Nephron progenitor cell (in vitro differentiated cells): Measurements from ENCODE around the gene CD300LF.
A peak's percentile ranks its signal among the peaks of the same experiment; 100 is the strongest.

ENCODE experiments used
- DNase-seq: peaks from one replicate; pipeline ENCODE4 v3.0.0; 2021
- H3K27ac Mint-ChIP-seq: 2 replicates; pipeline ENCODE4 v1.8.0; 2021; ENCODE audit warnings: mild to moderate bottlenecking, moderate library complexity, mixed read lengths
- H3K27me3 Mint-ChIP-seq: 2 replicates; pipeline ENCODE4 v1.8.0; 2021; ENCODE audit warnings: mild to moderate bottlenecking, low read depth, mixed read lengths; ENCODE audit not compliant: poor library complexity
- H3K36me3 Mint-ChIP-seq: 2 replicates; pipeline ENCODE4 v1.8.0; 2021; ENCODE audit warnings: low read depth, mixed read lengths
- H3K4me1 Mint-ChIP-seq: 2 replicates; pipeline ENCODE4 v1.8.0; 2021; ENCODE audit warnings: mixed read lengths
- H3K4me3 Mint-ChIP-seq: 2 replicates; pipeline ENCODE4 v1.8.0; 2021; ENCODE audit warnings: mild to moderate bottlenecking, moderate library complexity, mixed read lengths
- H3K9me3 Mint-ChIP-seq: 2 replicates; pipeline ENCODE4 v1.8.0; 2021; ENCODE audit warnings: mild to moderate bottlenecking, moderate library complexity, mixed read lengths
- CTCF ChIP-seq: fragments of 200-600 bp; sonication (generic); IDR thresholded peaks from 2 replicates; pipeline ENCODE4 v1.5.0; 2021; ENCODE audit warnings: antibody characterized with exemption

Gene CD300LF

DNA sequence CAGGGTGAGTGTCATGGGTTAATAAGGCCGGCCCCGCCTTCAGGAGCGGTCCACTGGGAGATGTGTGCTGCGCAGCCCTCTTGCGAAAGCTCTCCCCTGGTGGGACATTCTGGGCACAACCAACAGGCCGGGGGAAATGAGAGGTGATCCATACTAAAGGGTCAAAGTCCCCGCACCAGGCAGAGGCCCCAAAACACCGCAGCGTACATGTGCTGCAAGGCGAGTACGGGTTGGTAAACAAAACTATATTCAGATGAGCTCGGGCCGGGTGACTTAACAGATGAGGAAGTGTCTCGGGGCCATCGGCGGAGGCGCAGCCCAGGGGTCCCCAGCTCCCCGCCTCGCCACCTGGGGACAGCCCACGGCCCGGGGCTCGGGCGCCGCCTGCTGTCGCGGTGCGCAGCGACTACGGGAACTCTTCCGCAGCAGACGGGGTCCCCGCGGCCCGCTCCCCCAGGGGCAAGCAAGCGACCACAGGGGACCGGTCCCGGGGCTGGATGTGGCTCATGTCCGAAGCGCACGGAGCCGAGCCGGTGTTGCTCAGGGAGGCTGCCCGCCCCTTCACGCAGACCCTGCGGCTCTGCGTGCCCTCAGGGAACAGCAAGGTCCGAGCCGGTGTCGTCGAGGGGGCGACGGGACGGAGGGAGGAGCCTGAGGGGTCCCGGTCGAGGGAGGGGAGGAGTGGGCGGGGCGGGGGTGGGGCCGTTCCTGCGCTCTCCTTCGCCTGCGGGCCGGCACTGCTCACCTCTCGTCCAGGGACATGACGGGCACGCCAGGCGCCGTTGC lies 24.0 kb upstream of the CD300LF start, which contains the start of gene RAB37:
TSS of gene RAB37 (plus strand) at position 744 of the 786 bp plus-strand sequence. CDS start at position 761, 17 bp downstream.
- H3K4me3 Mint-ChIP-seq = peak within 1 kb of the TSS; percentile 76
- no peak within 1 kb of the TSS for H3K27ac Mint-ChIP-seq
- H3K27me3 Mint-ChIP-seq = peaks cover 30% of the 10 kb centered on the region
- no peaks in the 10 kb centered on the region for H3K9me3 Mint-ChIP-seq
- no peaks in the 10 kb centered on the region for H3K36me3 Mint-ChIP-seq
- DNase-seq = peak; percentile 59
- H3K4me1 Mint-ChIP-seq = peaks cover 35% of the 10 kb centered on the region
- TF ChIP-seq CTCF = no peak

DNA sequence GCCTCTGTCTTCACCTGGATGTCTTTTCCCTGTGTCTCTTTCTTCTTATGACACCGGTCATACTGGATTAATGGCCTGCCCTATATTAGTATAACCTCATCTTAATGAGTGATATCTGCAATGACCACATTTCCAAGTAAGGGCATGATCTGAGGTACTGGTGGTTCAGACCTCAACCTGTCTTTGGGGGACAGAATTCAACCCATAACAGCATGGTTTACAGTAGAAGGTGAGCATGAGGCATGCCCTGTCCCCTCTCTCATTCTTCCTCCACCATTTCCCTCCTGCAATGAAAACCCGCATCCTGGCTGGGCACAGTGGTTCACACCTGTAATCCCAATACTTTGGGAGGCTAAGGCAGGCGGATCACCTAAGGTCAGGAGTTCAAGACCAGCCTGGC lies 21.5 kb upstream of the CD300LF start:
- Mint-ChIP-seq H3K27me3 (peaks cover 27% of the 10 kb centered on the region), H3K27ac (no peak overlapping the region), H3K9me3 (no peaks in the 10 kb centered on the region), H3K4me1 (peaks cover 27% of the 10 kb centered on the region), H3K4me3 (no peak overlapping the region), H3K36me3 (no peaks in the 10 kb centered on the region)
- no peak for DNase-seq
- no peak for TF ChIP-seq CTCF

GRCh38 chr17:74733365-74734122 lies 20.8 kb upstream of the CD300LF start:
- H3K4me1 Mint-ChIP-seq = peaks cover 20% of the 10 kb centered on the region
- H3K9me3 Mint-ChIP-seq = no peaks in the 10 kb centered on the region
- no peak overlapping the region for H3K27ac Mint-ChIP-seq
- TF ChIP-seq CTCF = no peak
- no peak for DNase-seq
- no peak overlapping the region for H3K4me3 Mint-ChIP-seq
- peaks cover 20% of the 10 kb centered on the region for H3K27me3 Mint-ChIP-seq
- no peaks in the 10 kb centered on the region for H3K36me3 Mint-ChIP-seq

DNA sequence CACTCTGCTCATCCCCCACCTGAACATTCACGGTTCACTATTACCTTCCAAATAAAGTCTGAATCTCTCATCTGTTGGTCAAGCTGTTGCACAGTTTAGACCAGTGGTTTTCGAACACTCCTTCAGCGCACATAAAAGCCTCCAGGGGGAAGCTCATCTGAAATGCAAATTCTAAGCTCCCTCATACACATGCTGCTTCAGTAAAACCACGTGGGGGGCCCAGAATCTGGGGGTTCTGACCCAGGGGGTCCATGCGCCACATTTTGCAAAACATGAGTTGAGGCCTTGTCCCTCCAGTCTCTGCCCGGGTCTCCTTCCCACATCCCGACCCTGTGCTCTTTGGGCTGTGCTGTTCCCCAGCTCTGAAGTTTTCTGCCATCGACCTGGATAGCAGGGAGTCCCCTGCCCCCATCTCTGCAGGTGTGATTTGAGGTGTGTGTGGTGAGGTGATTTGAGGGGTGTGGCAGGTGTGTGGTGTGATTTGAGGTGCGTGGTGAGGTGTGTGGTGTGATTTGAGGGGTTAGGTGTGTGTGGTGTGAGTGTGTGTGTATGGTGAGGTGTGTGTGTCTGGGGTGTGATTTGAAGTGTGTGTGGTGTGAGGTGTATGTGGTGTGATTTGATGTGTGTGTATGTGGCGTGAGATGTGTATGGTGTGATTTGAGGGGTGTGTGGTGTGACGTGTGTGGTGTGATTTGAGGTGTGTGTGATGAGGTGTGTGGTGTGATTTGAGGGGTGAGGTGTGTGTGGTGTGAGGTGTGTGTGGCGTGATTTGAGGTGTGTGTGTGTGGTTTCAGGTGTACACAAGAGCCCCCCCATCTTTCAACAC lies 19.5 kb upstream of the CD300LF start:
- Mint-ChIP-seq H3K36me3 (no peaks in the 10 kb centered on the region), H3K27me3 (peaks cover 7% of the 10 kb centered on the region), H3K27ac (no peak overlapping the region), H3K9me3 (no peaks in the 10 kb centered on the region), H3K4me1 (peaks cover 8% of the 10 kb centered on the region), H3K4me3 (no peak overlapping the region)
- TF ChIP-seq CTCF = no peak
- no peak for DNase-seq

- H3K4me1 Mint-ChIP-seq = peaks cover 4% of the 10 kb centered on the region
- no peak overlapping the region for H3K4me3 Mint-ChIP-seq
- no peaks in the 10 kb centered on the region for H3K36me3 Mint-ChIP-seq
- H3K27ac Mint-ChIP-seq = no peak overlapping the region
- no peak for TF ChIP-seq CTCF
- H3K9me3 Mint-ChIP-seq = no peaks in the 10 kb centered on the region
- H3K27me3 Mint-ChIP-seq = peaks cover 6% of the 10 kb centered on the region
- no peak for DNase-seq
Measured at GRCh38 chr17:74731347-74731605, 18.6 kb upstream of the CD300LF start.
